Tibial artery (tissue), 4 donors: ENCODE measurements around the gene TFDP1.

ENCODE experiments used
- DNase-seq, 2 donors: peaks; one replicate each; pipeline ENCODE4 v3.0.0-alpha.2; 2019
- H3K27ac ChIP-seq, 2 donors: fragments of 200-600 bp; sonication (generic) in 1 of 2; 1 replicate in 1 of 2; 2 replicates in 1 of 2; pipeline ENCODE4 v1.5.1; 2018 to 2019; ENCODE audit warnings: mild to moderate bottlenecking in 1 of 2
- H3K27me3 ChIP-seq, 2 donors: fragments of 200-600 bp; sonication (generic) in 1 of 2; one replicate each; pipeline versions ENCODE4 v1.5.1 to v1.6.0; 2016 to 2019
- H3K36me3 ChIP-seq, 3 donors: fragments of 200-600 bp; sonication (generic) in 2 of 3; one replicate each; pipeline ENCODE4 v1.5.1; 2016 to 2019; ENCODE audit warnings: mild to moderate bottlenecking in 2 of 3
- H3K4me1 ChIP-seq, 4 donors: fragments of 200-600 bp; sonication (generic) in 2 of 4; 1 replicate in 3 of 4; 2 replicates in 1 of 4; pipeline ENCODE4 v1.5.1; 2016 to 2019
- H3K4me3 ChIP-seq, 2 donors: fragments of 200-600 bp; sonication (generic) in 1 of 2; 1 replicate in 1 of 2; 2 replicates in 1 of 2; pipeline ENCODE4 v1.5.1; 2018 to 2019; ENCODE audit warnings: mild to moderate bottlenecking in 2 of 2
- H3K9me3 ChIP-seq, 3 donors: fragments of 200-600 bp; sonication (generic) in 1 of 3; one replicate each; pipeline ENCODE4 v1.5.1; 2016 to 2019
- intact Hi-C: fragments of 100-400 bp; cut with DNase I; formaldehyde crosslinking; loops from one replicate; pipeline ENCODE4 v1.15.0; 2023; ENCODE audit warnings: low total_unique reads
- TF ChIP-seq, protein P1 (sequence below), 2 experiments: fragments of 200-600 bp in 1 of 2; fragments of 450-650 bp in 1 of 2; IDR thresholded peaks; one replicate each; pipeline ENCODE4 v1.5.1; 2017 to 2019; ENCODE audit warnings: antibody characterized with exemption in 2 of 2, mild to moderate bottlenecking in 1 of 2, moderate library complexity in 1 of 2

Gene TFDP1

DNA sequence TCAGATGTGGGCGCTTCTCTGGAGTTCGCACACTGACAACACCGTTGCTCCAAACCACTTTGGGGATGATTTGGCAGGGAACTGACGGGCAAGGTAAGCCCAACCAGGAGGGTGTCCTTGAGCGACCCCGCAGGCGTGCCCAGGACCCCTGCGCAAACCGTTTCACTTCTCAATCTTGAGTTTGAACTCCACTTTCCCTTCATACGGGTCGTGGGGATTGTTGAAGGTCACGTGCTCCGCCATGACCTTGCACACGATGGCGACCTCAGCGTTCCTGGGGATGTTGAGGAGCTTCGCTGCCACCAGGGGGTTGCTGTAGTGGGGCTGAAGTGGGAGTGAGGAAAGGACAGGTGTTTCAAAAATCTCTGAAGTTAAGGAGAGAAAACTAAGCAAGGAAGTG lies 64.7 kb downstream of the TFDP1 start:
- Histone ChIP-seq H3K4me3 (no peak overlapping the region), H3K36me3 (no peaks in the 10 kb centered on the region), H3K27me3 (no peaks in the 10 kb centered on the region), H3K9me3 (no peaks in the 10 kb centered on the region), H3K27ac (no peak overlapping the region), H3K4me1 (peaks cover 0 to 21% (median 13%) of the 10 kb centered on the region in 4 donors)
- DNase-seq, result peak; percentile 11 to 48
- TF ChIP-seq, protein P1, sequence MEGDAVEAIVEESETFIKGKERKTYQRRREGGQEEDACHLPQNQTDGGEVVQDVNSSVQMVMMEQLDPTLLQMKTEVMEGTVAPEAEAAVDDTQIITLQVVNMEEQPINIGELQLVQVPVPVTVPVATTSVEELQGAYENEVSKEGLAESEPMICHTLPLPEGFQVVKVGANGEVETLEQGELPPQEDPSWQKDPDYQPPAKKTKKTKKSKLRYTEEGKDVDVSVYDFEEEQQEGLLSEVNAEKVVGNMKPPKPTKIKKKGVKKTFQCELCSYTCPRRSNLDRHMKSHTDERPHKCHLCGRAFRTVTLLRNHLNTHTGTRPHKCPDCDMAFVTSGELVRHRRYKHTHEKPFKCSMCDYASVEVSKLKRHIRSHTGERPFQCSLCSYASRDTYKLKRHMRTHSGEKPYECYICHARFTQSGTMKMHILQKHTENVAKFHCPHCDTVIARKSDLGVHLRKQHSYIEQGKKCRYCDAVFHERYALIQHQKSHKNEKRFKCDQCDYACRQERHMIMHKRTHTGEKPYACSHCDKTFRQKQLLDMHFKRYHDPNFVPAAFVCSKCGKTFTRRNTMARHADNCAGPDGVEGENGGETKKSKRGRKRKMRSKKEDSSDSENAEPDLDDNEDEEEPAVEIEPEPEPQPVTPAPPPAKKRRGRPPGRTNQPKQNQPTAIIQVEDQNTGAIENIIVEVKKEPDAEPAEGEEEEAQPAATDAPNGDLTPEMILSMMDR (IDR thresholded peaks at IDR 0.05), result no peak
- intact Hi-C loops, result no loop called here

DNA sequence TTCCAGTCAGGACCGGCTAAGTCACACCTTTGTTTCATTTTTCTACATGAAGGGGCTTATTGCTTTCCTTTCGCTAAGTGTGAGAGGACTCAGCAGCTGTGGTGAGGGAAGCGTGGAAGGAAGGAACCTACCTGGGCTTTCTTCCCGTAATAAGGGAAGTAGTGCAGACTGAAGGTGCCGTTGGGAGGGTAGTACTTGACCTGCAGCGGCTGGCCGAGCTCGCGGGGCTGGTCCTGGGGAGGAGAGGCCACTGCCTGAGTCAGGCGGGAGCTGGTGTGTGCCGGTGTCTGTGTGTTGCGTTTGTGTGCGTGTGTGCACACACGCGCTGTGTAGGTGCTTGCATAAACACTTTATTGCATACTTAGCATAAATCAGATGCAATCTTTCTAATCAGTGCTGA lies 65.7 kb downstream of the TFDP1 start:
- intact Hi-C loops, result no loop called here
- no peaks in the 10 kb centered on the region for H3K9me3 ChIP-seq
- H3K27ac ChIP-seq, result no peak overlapping the region
- no peaks in the 10 kb centered on the region for H3K36me3 ChIP-seq
- peaks cover 0 to 5% of the 10 kb centered on the region in 2 donors for H3K27me3 ChIP-seq
- H3K4me3 ChIP-seq, result no peak overlapping the region
- TF ChIP-seq, protein P1 (IDR thresholded peaks at IDR 0.05), result no peak
- DNase-seq, result peak in 1 of 2 donors; percentile 33
- H3K4me1 ChIP-seq, result peaks cover 0 to 21% (median 13%) of the 10 kb centered on the region in 4 donors

DNA sequence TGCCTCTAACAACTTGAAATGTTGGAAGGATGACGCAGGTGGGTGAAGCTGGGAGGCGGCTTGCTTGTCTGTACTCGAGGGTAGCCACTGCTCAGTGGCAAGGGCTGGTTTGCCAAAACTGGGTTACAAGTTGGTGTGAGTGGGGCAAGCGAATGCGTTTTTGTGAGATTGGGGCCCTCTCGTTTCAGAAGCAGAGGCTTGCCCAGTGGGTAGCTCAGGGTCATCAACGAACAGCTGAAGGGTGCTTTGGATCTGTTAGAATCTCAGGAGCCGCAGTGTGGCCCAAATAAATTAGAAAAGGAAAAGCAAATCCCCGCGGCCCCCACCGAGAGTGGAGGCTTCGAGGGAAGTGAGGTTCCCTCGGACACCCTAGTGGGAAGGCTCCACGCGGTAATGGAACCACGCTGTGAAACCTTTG lies 66.2 kb downstream of the TFDP1 start:
- TF ChIP-seq, protein P1 (IDR thresholded peaks at IDR 0.05), result no peak
- Histone ChIP-seq H3K27ac (no peak overlapping the region), H3K36me3 (no peaks in the 10 kb centered on the region), H3K9me3 (no peaks in the 10 kb centered on the region), H3K4me3 (no peak overlapping the region), H3K27me3 (peaks cover 0 to 5% of the 10 kb centered on the region in 2 donors), H3K4me1 (peaks cover 0 to 21% (median 13%) of the 10 kb centered on the region in 4 donors)
- intact Hi-C loops, result no loop called here
- DNase-seq, result peak in 1 of 2 donors; percentile 58

DNA sequence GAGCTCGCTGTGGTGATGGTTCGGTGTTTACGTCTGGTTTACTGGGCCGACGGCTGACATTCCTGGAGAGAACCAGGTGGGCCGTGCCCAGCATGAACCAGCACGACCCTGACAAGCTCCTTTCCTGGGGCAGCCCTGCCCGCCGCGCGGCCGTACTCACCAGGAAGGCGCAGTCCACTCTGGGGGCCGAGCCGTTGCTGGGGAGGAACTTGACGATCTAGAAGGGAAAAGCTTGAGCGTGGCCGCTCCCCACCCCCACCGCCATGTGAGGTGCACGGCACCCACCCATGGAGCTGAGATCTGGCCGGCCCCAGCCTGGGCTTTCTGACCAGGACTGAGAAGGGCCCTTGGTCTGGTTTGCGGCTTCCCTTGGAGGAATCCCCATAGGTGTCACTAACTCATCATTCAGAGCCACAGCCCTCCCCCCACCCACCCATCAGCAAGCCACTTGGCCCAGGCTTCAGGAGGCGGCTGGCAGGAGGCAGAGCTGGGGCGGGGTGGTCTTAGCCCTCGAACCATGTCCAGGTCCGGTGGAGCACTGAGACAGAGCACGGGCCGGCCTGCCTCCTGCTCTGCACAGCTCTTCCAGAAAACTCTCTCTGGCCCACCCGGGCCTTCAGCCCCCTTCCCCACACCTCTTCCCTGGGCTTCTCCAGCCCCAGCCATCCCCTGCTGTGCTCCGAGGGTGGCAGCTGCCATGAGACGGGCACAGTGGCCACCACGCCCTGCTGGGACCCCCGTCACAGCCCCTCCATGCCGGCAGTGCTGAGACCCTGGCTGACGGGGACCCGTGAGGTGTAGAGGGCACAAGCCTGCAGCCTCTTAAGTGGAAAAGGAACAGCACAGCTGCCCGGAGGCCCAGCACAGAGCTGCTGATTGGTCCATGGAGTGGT lies 67.2 kb downstream of the TFDP1 start:
- intact Hi-C loops, result no loop called here
- TF ChIP-seq, protein P1 (IDR thresholded peaks at IDR 0.05), result no peak

DNA sequence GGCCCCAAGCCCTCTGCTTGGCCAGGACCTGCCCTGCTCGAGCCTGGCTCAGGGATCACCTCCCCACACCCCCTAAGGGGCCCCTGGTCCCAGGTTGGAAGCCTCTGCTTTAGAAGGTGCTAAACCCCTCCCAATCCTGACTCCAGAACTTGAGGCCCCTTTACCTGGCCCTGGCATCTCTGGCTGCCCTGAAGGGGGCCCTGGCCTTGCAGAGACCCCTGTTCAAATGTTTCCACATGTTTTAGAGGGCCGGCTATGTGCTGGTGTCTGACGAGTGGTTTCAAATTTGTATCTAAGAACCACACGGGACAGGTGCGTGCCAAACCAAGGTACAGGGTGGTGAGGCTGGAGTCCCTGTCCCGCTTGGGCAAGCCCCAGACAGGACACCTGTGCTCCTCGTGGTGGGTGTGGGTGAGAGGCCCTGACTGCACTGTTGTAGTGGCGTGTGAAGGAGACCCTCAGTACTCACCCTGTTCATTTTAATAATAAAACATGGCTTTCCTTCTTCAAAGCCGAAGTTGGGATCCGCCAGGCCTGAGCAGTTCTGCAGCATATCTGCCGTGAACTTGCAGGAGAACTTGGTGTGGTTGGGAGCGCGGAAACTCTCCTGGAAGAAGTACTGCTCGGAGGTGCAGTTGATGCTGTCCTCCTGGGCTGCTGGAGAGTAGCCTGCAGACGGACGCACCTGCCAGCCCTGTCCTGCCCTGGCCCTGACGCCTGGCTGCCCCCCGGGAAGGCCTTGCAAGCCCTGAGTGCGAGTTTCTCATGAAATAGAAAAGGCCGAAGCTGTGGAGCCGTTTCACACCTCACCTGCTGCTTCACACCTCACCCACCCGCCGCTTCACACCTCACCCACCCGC lies 68.1 kb downstream of the TFDP1 start:
- no peak overlapping the region for H3K27ac ChIP-seq
- H3K4me3 ChIP-seq, result no peak overlapping the region
- H3K27me3 ChIP-seq, result peaks cover 0 to 16% of the 10 kb centered on the region in 2 donors
- H3K4me1 ChIP-seq, result peaks cover 0 to 6% (median 4%) of the 10 kb centered on the region in 4 donors
- DNase-seq, result peak; percentile 11 to 47
- no peaks in the 10 kb centered on the region for H3K36me3 ChIP-seq
- intact Hi-C loops, result no loop called here
- no peaks in the 10 kb centered on the region for H3K9me3 ChIP-seq
- TF ChIP-seq, protein P1 (IDR thresholded peaks at IDR 0.05), result no peak

More for the DNA sequence above, 67.2 kb downstream of the TFDP1 start:
- H3K36me3 ChIP-seq, result no peaks in the 10 kb centered on the region
- peaks cover 0 to 11% of the 10 kb centered on the region in 2 donors for H3K27me3 ChIP-seq
- H3K4me1 ChIP-seq, result peaks cover 0 to 15% (median 12%) of the 10 kb centered on the region in 4 donors
- DNase-seq, result peak; percentile 12 to 60
- no peak overlapping the region for H3K27ac ChIP-seq
- H3K4me3 ChIP-seq, result no peak overlapping the region
- no peaks in the 10 kb centered on the region for H3K9me3 ChIP-seq
